ENCODE data around the gene DLX2.

- TF ChIP-seq EP300 (IDR thresholded peaks at IDR 0.05) = no peak
- TF ChIP-seq CTCF (IDR thresholded peaks at IDR 0.05) = no peak
These were observed 39.3 kb downstream of the DLX2 start for GRCh38 chr2:172063446-172063845.

Data from upper lobe of left lung (tissue), 4 donors.